Choroid plexus epithelial cell (primary cell): Measurements from ENCODE around the gene GP1BB.
A peak's percentile ranks its signal among the peaks of the same experiment; 100 is the strongest.

Experiments
- DNase-seq: peaks from one replicate; pipeline ENCODE4 v3.0.0-alpha.2; 2010; ENCODE audit warnings: low read depth
- H3K4me3 ChIP-seq: 2 replicates; pipeline ENCODE4 v1.5.1; 2011; ENCODE audit warnings: low read depth, mild to moderate bottlenecking, control low read depth, low read length, moderate library complexity
- TF ChIP-seq, protein P1 (sequence below): conservative IDR thresholded peaks from 2 replicates; pipeline ENCODE4 v1.5.1; 2011; ENCODE audit warnings: low read depth, mild to moderate bottlenecking, control low read depth, inconsistent platforms, low read length, moderate library complexity

Gene GP1BB

GRCh38 chr22:19747551-19747950 lies 24.2 kb downstream of the GP1BB start:
- H3K4me3 ChIP-seq: no peak overlapping the region
- TF ChIP-seq, protein P1, sequence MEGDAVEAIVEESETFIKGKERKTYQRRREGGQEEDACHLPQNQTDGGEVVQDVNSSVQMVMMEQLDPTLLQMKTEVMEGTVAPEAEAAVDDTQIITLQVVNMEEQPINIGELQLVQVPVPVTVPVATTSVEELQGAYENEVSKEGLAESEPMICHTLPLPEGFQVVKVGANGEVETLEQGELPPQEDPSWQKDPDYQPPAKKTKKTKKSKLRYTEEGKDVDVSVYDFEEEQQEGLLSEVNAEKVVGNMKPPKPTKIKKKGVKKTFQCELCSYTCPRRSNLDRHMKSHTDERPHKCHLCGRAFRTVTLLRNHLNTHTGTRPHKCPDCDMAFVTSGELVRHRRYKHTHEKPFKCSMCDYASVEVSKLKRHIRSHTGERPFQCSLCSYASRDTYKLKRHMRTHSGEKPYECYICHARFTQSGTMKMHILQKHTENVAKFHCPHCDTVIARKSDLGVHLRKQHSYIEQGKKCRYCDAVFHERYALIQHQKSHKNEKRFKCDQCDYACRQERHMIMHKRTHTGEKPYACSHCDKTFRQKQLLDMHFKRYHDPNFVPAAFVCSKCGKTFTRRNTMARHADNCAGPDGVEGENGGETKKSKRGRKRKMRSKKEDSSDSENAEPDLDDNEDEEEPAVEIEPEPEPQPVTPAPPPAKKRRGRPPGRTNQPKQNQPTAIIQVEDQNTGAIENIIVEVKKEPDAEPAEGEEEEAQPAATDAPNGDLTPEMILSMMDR: no peak
- DNase-seq: no peak

GRCh38 chr22:19748139-19748538 lies 24.8 kb downstream of the GP1BB start:
- TF ChIP-seq, protein P1: no peak
- no peak overlapping the region for H3K4me3 ChIP-seq

DNA sequence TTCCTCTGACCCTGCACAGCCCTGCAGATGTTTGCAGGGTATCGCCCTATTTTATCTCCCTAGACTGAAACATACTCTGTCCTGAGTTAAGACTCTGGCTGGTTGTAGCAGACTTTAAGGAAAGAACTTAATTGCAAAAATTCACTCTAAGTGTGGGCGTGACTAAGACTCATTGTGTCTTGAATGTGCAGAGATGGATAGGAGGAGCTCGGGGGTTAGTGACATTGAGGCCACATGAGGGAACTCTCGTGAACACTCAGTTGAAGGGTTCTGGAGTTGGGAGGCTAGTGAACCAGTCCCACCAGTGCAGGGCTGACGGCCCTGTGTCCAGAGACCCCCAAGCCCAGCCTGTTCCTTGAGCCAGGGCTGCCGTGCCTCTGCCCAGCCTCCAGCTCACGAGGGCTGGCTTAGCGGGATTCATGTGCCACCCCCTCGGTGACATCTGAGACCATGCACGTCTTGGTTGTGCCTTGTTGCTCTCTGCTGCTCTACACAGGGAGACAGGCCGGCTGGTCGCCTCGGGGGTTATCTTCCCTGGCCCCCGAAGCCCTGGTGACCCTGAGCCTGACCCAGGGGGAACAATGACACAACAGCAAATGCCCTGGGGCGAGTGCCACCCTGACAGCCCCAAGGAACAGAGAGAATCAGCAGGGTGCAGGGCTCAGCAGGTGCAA lies 25.8 kb downstream of the GP1BB start:
- DNase-seq: no peak
- TF ChIP-seq, protein P1: no peak
- H3K4me3 ChIP-seq: no peak overlapping the region

More at GRCh38 chr22:19748139-19748538, 24.8 kb downstream of the GP1BB start:
- DNase-seq: no peak

DNA sequence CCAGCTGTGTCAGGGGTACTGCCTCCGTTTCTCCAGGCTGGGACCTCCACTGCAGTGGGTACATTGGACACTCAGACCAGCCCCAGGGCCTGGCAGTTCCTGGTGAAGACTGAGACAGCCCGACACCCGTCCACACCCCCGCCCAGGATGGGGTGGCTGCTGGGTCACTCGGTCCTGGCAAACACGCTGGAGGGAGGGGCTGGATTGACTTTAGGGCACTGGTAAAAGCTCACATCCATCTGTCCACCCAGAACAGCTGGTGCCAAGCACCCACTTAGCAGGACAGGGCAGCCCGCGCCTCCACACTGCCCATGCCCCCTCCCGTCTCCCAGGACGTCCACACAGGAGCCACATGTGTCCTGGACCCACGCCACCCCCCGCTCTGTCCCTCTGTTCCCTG lies 26.5 kb downstream of the GP1BB start:
- no peak for DNase-seq
- H3K4me3 ChIP-seq: no peak overlapping the region
- TF ChIP-seq, protein P1: no peak

DNA sequence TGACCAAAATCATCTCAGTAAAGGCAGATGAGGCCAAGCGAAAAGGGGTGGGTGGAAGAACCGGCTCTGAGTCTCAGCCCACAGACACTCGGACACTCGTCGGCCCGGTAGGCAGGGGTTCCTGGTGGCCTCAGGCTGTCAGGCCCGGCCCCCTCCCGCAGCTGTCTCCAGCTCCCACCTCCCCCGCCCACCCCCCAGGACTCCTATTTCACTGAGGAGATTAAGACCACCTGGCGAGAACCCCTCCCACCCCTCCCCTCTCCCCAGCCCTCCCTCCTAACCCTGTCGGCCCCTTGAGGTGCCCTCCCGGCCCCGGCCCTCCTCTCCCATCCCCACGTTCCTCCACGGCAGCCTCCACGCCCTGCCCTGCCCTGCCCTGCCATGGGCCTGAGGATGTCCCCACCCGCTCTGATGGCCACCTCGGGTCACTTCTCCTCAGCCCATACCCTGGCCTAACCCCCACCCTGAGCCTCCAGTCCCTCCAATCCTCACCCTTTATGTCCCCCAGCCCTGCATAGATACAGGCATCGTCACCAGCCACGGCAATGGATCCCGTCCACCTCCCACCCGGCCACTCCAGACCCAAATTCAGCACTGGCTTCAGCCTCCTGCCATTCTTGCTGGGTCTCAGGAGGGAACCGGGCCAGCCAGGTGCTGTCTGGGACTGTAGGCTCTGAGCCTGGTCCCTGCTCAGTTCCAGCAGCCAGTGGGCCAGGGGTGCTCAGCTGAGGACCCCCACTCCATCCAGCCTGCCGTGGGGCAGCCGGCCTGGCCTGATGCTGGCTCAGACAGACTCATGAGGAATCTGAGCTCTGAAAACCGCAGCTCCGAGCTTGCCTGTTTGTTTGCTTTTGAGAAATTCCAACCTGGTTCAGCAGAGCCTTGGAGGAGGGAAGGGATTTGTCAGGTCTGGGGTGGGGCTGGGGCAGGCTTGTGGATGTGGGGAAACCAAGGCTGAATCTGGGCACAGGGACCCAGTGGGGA lies 27.5 kb downstream of the GP1BB start:
- DNase-seq: peak; percentile 71
- H3K4me3 ChIP-seq: no peak overlapping the region

GRCh38 chr22:19751497-19752245 lies 28.3 kb downstream of the GP1BB start:
- TF ChIP-seq, protein P1: no peak
- DNase-seq: no peak
- no peak overlapping the region for H3K4me3 ChIP-seq

More for the DNA sequence above, 27.5 kb downstream of the GP1BB start:
- TF ChIP-seq, protein P1: no peak
